Measurements from ENCODE around the gene POLG.

DNA sequence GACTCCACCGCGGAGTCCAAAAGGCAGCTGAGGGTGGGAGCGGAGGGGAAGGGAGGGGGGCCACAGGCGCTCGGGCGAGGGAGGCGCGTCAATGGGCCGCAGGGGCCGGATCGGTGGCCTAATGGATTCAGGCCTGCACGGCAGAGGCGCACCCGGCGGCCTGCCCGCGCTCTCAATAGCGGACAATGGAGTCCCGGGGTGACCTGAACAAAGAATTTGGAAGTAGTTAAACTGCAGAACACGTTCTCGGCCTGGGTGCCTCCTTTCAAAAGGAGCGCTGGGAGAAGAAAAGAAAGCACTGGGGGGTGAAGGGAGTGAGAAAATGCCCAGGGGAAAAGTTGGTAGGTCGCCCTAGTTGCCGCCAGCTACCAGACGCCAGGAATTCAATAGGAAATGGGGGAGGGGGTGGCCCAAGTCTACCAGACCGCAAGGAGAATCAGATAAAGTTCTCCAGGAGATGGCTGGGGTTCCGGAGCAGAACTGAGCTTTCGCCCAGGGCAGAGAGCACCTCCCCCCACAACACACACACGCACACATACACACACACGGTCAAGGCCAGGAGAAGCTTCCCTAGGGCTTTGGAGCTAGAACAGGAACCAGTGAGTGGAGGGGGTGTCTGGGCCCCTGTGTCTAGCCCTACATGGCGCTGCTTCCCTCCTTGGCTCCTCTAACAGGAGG, 25.8 kb upstream of the POLG start:
- TF ChIP-seq POLR2A (IDR thresholded peaks at IDR 0.05; ENCODE audit: low read length) (no peak), GATA1 (IDR thresholded peaks at IDR 0.05; ENCODE audit: low read depth, low read length) (no peak)

Data from erythroblast (primary cell).